KMS-11 (cell line): Measurements from ENCODE around the gene CRIM1.

Experiments used
- H2AFZ ChIP-seq: fragments of 200-600 bp; sonication (generic); 2 replicates; pipeline ENCODE4 v1.6.1; 2016; ENCODE audit warnings: antibody characterized with exemption, mixed run types, low read depth
- H3K27ac ChIP-seq: fragments of 200-600 bp; sonication (generic); 2 replicates; pipeline ENCODE4 v1.6.1; 2016; ENCODE audit warnings: mild to moderate bottlenecking, mixed run types
- H3K27me3 ChIP-seq: fragments of 200-600 bp; sonication (generic); 2 replicates; pipeline ENCODE4 v1.6.1; 2017; ENCODE audit warnings: mild to moderate bottlenecking, low read depth, mixed run types, moderate library complexity; ENCODE audit not compliant: insufficient read depth
- H3K36me3 ChIP-seq: fragments of 200-600 bp; sonication (generic); 2 replicates; pipeline ENCODE4 v1.6.1; 2017; ENCODE audit warnings: mild to moderate bottlenecking, mixed run types; ENCODE audit not compliant: insufficient read depth
- H3K4me1 ChIP-seq: fragments of 200-600 bp; sonication (generic); 2 replicates; pipeline ENCODE4 v1.6.1; 2016; ENCODE audit warnings: mild to moderate bottlenecking, low read depth, mixed run types; ENCODE audit not compliant: poor library complexity, severe bottlenecking
- H3K4me2 ChIP-seq: fragments of 200-600 bp; sonication (generic); 2 replicates; pipeline ENCODE4 v1.7.0; 2016; ENCODE audit warnings: mild to moderate bottlenecking, mixed run types
- H3K4me3 ChIP-seq: fragments of 200-600 bp; sonication (generic); IDR thresholded peaks from 2 replicates; pipeline ENCODE4 v1.6.1; 2017; ENCODE audit warnings: low read depth, low read length, mixed read lengths; ENCODE audit not compliant: insufficient read depth
- H3K79me2 ChIP-seq: fragments of 200-600 bp; sonication (generic); 2 replicates; pipeline ENCODE4 v1.6.1; 2016; ENCODE audit warnings: low read depth, mixed run types; ENCODE audit not compliant: insufficient read depth
- H3K9ac ChIP-seq: fragments of 200-600 bp; sonication (generic); 2 replicates; pipeline ENCODE4 v1.6.1; 2016; ENCODE audit warnings: mild to moderate bottlenecking, mixed run types
- H4K20me1 ChIP-seq: fragments of 200-600 bp; sonication (generic); 2 replicates; pipeline ENCODE4 v1.6.1; 2016; ENCODE audit warnings: mild to moderate bottlenecking, mixed run types; ENCODE audit not compliant: insufficient read depth
- CTCF ChIP-seq: fragments of 200-600 bp; sonication (generic); conservative IDR thresholded peaks from 2 replicates; pipeline ENCODE4 v1.6.1; 2017; ENCODE audit warnings: low read depth, mild to moderate bottlenecking, antibody characterized with exemption, low read length, moderate library complexity, mixed read lengths

The CRIM1 gene

GRCh38 chr2:36536776-36537175 is 181.2 kb downstream of the CRIM1 start:
- Histone ChIP-seq H3K4me2 (no peak overlapping the region), H2AFZ (no peak overlapping the region), H3K36me3 (no peaks in the 10 kb centered on the region), H3K4me3 (no peak overlapping the region), H3K9ac (no peak overlapping the region), H3K27me3 (no peaks in the 10 kb centered on the region), H3K4me1 (peaks cover 16% of the 10 kb centered on the region), H3K79me2 (no peaks in the 10 kb centered on the region), H4K20me1 (no peaks in the 10 kb centered on the region), H3K27ac (no peak overlapping the region)
- no peak for TF ChIP-seq CTCF

DNA sequence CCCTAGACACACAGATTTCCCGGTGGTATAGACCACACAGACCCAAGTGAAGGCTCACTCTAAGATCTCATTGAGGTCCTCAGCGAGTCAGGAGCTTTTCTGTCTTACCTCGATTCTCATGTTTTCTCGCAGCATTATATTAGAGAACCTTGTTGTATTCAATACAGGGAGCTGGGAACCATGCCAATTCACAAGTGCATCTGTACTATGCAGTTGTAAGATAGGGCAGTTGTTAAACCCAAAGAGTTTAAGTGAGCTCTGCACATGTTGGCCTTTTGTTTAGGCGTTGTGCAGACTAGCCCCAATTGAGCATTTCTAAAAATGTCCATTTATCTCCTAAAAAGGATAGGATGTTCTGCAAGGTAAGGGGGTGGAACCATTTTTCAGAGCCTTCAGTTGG is 182.8 kb downstream of the CRIM1 start:
- H3K4me2 ChIP-seq = no peak overlapping the region
- no peaks in the 10 kb centered on the region for H4K20me1 ChIP-seq
- H2AFZ ChIP-seq = no peak overlapping the region
- H3K4me3 ChIP-seq = no peak overlapping the region
- no peaks in the 10 kb centered on the region for H3K36me3 ChIP-seq
- no peak overlapping the region for H3K9ac ChIP-seq
- no peaks in the 10 kb centered on the region for H3K79me2 ChIP-seq
- no peak for TF ChIP-seq CTCF
- no peaks in the 10 kb centered on the region for H3K27me3 ChIP-seq
- H3K27ac ChIP-seq = no peak overlapping the region
- H3K4me1 ChIP-seq = peaks cover 16% of the 10 kb centered on the region

DNA sequence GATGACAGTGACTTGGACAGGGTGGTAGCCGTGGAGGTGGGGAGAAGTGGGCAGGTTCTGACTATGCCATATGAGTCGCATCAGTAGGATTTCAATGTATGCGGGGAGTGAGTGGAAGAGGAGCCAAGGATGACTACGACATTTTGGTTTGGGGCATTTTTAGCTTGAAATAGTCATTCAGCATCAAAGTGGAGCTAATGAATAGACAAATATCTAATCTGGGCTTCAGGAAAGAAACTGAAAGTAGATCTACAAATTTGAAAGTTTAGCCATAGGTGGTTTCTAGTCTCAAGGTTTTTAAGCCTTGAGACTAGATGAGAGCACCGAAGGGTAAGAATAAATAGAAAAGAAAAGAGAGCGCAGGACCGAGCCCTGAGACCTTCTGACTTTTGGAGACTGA is 184.1 kb downstream of the CRIM1 start:
- no peak for TF ChIP-seq CTCF
- Histone ChIP-seq H3K79me2 (no peaks in the 10 kb centered on the region), H3K4me2 (peak overlapping the region; percentile 34), H4K20me1 (no peaks in the 10 kb centered on the region), H2AFZ (no peak overlapping the region), H3K27me3 (no peaks in the 10 kb centered on the region), H3K27ac (no peak overlapping the region; the same call in 1 of the 2 replicates), H3K9ac (no peak overlapping the region), H3K36me3 (no peaks in the 10 kb centered on the region), H3K4me1 (peaks cover 16% of the 10 kb centered on the region), H3K4me3 (no peak overlapping the region)

DNA sequence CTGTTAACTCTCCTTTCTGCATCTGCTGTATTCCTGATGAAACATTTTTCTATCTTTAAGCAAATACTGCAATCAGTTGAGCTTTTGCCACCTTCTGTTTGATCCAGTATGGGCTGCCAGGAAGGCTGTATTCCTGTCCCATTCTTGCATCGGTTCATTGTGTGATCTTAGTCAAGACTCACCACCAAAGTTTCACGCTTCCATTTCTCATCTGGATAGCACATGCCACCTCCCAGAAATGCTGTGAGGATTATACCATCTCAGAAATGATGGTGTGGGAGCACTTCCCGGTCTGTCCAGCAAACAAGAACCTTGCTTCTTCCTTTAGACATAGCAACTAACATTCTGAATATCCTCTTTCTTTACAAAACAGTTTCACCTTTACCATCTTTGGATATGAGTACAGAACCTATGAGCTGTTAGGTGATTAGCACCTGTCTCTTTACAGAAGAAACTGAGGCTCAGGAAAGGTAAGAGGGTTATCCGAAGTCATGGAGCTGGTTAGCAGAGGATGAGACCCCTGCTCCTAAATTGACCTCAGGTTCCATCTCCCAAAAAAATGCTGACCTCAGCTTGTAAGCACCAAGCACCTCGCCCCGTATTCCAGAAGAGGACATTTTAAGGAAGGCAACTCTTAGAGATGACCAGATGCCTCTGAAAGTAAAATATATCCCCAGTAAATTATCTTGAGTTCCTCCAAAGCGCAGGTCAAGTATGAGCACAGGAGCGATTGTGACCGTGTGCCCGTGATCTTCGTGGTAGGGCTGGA is 185.6 kb downstream of the CRIM1 start:
- no peaks in the 10 kb centered on the region for H4K20me1 ChIP-seq
- no peak overlapping the region for H2AFZ ChIP-seq
- no peaks in the 10 kb centered on the region for H3K79me2 ChIP-seq
- H3K4me3 ChIP-seq = no peak overlapping the region
- no peak overlapping the region for H3K27ac ChIP-seq
- no peak for TF ChIP-seq CTCF
- H3K36me3 ChIP-seq = no peaks in the 10 kb centered on the region
- no peak overlapping the region for H3K9ac ChIP-seq
- H3K4me1 ChIP-seq = peaks cover 16% of the 10 kb centered on the region
- no peak overlapping the region for H3K4me2 ChIP-seq
- no peaks in the 10 kb centered on the region for H3K27me3 ChIP-seq
